ENCODE data around the gene OLFM2.
"Not testable (repeated sequence)": the region's sequence is repeated elsewhere in the genome, so short reads cannot be mapped to it uniquely, and the experiment has no call there.

OLFM2 gene

DNA sequence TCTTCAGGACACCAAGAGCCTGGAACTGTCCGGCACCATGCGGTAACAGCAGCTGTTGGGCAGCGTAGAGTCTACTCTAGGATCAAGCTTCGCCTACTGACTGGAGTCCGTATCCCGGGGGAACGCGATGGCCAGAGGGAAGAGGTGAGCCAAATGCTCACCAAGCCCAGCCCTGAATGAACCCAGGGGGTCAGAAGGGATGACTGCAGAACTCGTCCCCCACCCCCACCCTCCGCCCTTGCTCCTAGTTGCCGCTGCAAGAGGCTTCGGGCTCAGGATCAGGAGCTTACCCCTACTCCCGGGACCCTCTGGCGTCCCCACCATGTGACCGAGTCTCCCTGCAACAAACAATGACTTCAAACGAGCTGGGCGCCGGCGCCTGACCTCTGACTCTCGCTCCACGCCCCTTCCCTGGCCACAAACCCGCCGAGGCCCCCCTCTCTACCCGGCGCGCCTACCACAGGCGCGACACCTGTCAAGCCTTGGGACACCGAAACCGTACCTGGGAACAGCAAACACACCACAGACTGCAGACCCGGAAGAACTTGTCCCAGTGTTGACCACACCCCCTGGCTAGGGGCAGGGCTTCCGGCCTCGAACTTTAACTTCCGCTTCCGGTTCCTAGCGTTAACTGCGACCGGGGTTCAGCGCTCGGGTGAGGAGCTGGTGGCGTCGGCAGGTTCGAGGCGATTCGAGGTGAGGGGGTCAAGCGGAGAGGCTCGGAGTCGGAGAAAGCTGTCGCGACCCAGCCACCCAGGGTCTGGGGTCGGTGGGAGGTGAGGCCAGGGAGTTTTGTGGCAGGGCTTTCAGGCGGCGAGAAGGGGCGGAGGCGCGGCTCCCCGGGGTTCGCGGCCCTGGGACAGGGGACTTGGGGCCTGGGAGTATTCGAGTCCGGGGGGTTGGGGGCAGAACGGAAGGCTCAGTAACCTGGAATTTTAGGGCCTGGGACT is 108.8 kb downstream of the OLFM2 start, which contains the start of gene UBL5:
UBL5 (plus strand) TSS at position 630 of the 950 bp plus-strand sequence. CDS start 420 bp downstream, outside the sequence.
- DNase-seq (ENCODE audit: low spot score), result peak; percentile 91

DNA sequence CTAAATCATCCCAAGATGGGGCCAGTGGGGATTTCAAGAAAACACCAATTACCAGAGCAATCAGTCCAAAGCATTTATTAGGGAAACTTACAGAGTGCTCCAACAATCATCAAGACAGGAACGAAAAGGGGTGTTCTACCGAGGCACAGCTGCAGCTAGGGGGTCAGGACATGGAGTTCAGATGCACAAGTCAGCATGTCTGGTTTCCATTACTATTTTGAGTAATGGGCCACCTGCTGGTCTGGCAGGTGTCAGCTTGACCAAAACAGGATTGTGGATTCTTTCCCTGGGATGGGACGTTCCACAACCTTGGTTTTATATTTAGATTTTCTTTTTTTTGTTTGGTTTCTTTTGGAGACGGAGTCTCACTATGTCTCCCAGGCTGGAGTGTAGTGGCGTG is 112.5 kb downstream of the OLFM2 start:
- no peak for DNase-seq (ENCODE audit: low spot score)

GRCh38 chr19:9820034-9820433 is 116.3 kb downstream of the OLFM2 start:
- not testable (repeated sequence) for DNase-seq (ENCODE audit: low spot score)

DNA sequence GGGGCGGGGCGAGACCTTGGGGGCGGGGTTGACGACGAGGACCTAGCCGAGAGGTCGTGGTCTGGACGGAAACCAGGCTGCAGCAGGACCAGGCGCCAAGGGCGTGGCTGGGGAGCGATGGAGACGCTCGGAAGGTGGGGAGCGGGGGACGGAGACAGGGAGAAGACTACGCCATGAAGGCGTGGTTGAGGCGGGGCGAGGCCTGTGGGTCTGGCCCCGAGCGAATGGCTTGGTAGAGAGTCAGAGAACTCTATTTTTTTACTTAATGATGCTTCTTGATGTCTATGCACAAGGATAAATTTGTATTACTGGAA is 116.8 kb downstream of the OLFM2 start:
- DNase-seq (ENCODE audit: low spot score), result no peak

GRCh38 chr19:9818734-9819595 is 117.3 kb downstream of the OLFM2 start, which contains the start of gene FBXL12:
FBXL12 (minus strand) TSS chr19:9819079; CDS start chr19:9818813, 266 bp downstream.
- peak; percentile 98 for DNase-seq (ENCODE audit: low spot score)

DNA sequence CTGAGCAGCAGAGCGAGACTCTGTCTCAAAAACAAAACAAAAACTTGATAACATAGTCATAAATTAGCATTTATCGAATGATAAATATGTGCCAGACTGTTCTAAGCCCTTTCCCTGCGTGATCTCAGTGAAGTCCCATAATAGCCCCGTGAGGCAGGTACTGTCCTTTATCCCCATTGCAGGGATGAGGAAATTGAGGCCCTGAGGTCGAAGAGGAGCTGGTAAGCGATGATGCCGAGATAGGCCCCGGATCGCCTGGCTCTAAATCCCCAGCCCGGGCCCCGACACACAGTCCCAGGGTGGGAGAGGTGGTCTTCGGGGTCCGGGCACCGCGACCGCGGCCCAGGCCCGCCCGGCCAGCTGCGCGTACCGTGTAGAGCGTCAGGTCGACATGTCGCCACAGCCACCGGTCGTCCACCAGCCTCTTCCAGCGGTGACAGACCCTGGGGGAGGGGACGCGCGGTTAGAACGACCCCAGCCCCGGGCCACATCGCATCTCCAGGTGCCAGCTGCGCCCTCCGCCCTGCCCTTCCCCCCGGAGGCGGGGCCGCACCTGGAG is 118.1 kb downstream of the OLFM2 start:
- no peak for DNase-seq (ENCODE audit: low spot score)

DNA sequence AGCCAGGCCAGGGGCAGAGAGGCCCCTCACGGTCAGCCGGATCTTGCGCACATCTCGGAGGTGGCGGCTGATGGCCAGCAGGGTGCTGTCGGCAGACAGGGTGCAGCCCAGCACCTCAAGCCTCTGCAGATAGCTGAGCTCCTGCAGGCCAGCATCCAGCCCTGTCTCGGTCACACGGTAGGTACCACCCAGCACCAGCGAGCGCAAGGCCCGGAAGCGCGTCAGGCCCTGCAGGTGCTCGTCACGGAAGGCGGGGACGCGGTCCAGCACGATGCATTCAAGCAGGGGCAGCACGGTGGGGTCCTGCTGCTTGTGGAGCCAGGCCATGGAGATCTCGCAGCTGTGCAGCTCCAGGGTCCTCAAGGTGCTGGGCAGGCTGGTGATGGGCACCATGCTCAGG is 125.2 kb downstream of the OLFM2 start:
- no peak for DNase-seq (ENCODE audit: low spot score)

GRCh38 chr19:9808855-9809824 is 127.2 kb downstream of the OLFM2 start:
- no peak for DNase-seq (ENCODE audit: low spot score)

- DNase-seq (ENCODE audit: low spot score), result no peak
Observed at GRCh38 chr19:9806803-9807202, 129.5 kb downstream of the OLFM2 start.

Measured in RKO (cell line).